CD4-positive, alpha-beta T cell (primary cell): ENCODE data around the gene ASB4. TPM values are rescaled to one million over a fixed set of nuclear protein-coding genes. Genes with fewer than 3 reads are reported as not detected.

Source experiments
- ATAC-seq: fragments of 200-7000 bp; cut with Tn5 transposase; one replicate; pipeline ENCODE4 v1.10.0; 2022; ENCODE audit warnings: mild to moderate bottlenecking; ENCODE audit not compliant: poor library complexity
- CTCF ChIA-PET: fragments of 350-600 bp; sonication (Branson Sonifier 250); formaldehyde crosslinking; loops from one replicate; lab custom pipeline; 2021; ENCODE audit warnings: antibody characterized with exemption, inconsistent platforms; lab: Charles Lee
- POLR2A ChIA-PET: fragments of 350-600 bp; sonication (Branson Sonifier 250); formaldehyde crosslinking; loops from one replicate; lab custom pipeline; 2021; ENCODE audit warnings: antibody characterized with exemption, inconsistent platforms; lab: Charles Lee
- DNase-seq, 14 experiments: peaks; one replicate each; pipeline ENCODE4 v3.0.0-alpha.2; 2013 to 2020; ENCODE audit warnings: mixed read lengths in 2 of 14
- H3K27ac ChIP-seq, 2 donors: one replicate each; pipeline versions ENCODE4 v1.5.1 to v1.7.0; 2013; ENCODE audit warnings: low read length in 2 of 2, low read depth in 1 of 2, mild to moderate bottlenecking in 1 of 2
- H3K27me3 ChIP-seq, 2 experiments: 1 replicate in 1 of 2; 2 replicates in 1 of 2; pipeline versions ENCODE4 v1.6.1 to v1.7.0; 2013; ENCODE audit warnings: low read length in 2 of 2, control low read depth in 1 of 2, mild to moderate bottlenecking in 1 of 2, moderate library complexity in 1 of 2; ENCODE audit not compliant: insufficient read depth in 2 of 2, control insufficient read depth in 1 of 2
- H3K36me3 ChIP-seq: one replicate; pipeline ENCODE4 v1.6.1; 2013; ENCODE audit warnings: low read length, control low read depth; ENCODE audit not compliant: insufficient read depth
- H3K4me1 ChIP-seq: one replicate; pipeline ENCODE4 v1.6.1; 2013; ENCODE audit warnings: low read length, control low read depth; ENCODE audit not compliant: insufficient read depth
- H3K4me3 ChIP-seq: one replicate; pipeline ENCODE4 v1.5.1; 2013; ENCODE audit warnings: mild to moderate bottlenecking, low read length, moderate library complexity
- H3K9me3 ChIP-seq, 2 experiments: 1 replicate in 1 of 2; 2 replicates in 1 of 2; pipeline versions ENCODE4 v1.6.1 to v1.7.0; 2013; ENCODE audit warnings: low read length in 2 of 2, mild to moderate bottlenecking in 2 of 2, control low read depth in 1 of 2, moderate library complexity in 1 of 2; ENCODE audit not compliant: control insufficient read depth in 1 of 2, insufficient read depth in 1 of 2
- H3K27ac Mint-ChIP-seq: one replicate; pipeline ENCODE4 v1.8.0; 2020; ENCODE audit warnings: mixed read lengths
- H3K27me3 Mint-ChIP-seq: one replicate; pipeline ENCODE4 v1.8.0; 2021; ENCODE audit warnings: mixed read lengths
- H3K36me3 Mint-ChIP-seq: one replicate; pipeline ENCODE4 v1.8.0; 2021; ENCODE audit warnings: low read depth, mixed read lengths
- H3K4me1 Mint-ChIP-seq: one replicate; pipeline ENCODE4 v1.8.0; 2021; ENCODE audit warnings: low read depth, mixed read lengths
- H3K4me3 Mint-ChIP-seq: one replicate; pipeline ENCODE4 v1.8.0; 2020; ENCODE audit warnings: mild to moderate bottlenecking, mixed read lengths
- H3K9me3 Mint-ChIP-seq: one replicate; pipeline ENCODE4 v1.8.0; 2020; ENCODE audit warnings: mixed read lengths
- intact Hi-C, 2 experiments: fragments of 100-400 bp; cut with DNase I in 1 of 2; cut with micrococcal nuclease in 1 of 2; formaldehyde crosslinking; loops; one replicate each; pipeline versions ENCODE4 v1.15.1 to v1.9.0; 2023 to 2025; cut with DNase I, micrococcal nuclease
- total RNA-seq, 174 experiments: library from RNA in 2 of 174; stranded (reverse) in 2 of 174; gene quantifications; one replicate each; pipeline ENCODE4 v1.2.3 and lab custom pipeline; 2021 to 2026
- TF ChIP-seq, protein P1 (sequence below): fragments of 200-600 bp; IDR thresholded peaks from one replicate; pipeline ENCODE4 v1.8.0; 2022; ENCODE audit warnings: antibody characterized with exemption, mild to moderate bottlenecking

Gene ASB4
- total RNA-seq, 2 experiments from 2014 or later, result not detected

GRCh38 chr7:95560674-95561073, 74.9 kb downstream of the ASB4 start:
- no peak overlapping the region for H3K4me3 ChIP-seq
- no peaks in the 10 kb centered on the region for H3K36me3 ChIP-seq
- H3K36me3 Mint-ChIP-seq, result no peaks in the 10 kb centered on the region
- intact Hi-C loops, result no loop called here
- H3K4me1 Mint-ChIP-seq, result no peaks in the 10 kb centered on the region
- ChIA-PET CTCF (no interaction called here), POLR2A (no interaction called here)
- DNase-seq (no peak), ATAC-seq (no peak)
- no peaks in the 10 kb centered on the region for H3K9me3 ChIP-seq
- TF ChIP-seq, protein P1, sequence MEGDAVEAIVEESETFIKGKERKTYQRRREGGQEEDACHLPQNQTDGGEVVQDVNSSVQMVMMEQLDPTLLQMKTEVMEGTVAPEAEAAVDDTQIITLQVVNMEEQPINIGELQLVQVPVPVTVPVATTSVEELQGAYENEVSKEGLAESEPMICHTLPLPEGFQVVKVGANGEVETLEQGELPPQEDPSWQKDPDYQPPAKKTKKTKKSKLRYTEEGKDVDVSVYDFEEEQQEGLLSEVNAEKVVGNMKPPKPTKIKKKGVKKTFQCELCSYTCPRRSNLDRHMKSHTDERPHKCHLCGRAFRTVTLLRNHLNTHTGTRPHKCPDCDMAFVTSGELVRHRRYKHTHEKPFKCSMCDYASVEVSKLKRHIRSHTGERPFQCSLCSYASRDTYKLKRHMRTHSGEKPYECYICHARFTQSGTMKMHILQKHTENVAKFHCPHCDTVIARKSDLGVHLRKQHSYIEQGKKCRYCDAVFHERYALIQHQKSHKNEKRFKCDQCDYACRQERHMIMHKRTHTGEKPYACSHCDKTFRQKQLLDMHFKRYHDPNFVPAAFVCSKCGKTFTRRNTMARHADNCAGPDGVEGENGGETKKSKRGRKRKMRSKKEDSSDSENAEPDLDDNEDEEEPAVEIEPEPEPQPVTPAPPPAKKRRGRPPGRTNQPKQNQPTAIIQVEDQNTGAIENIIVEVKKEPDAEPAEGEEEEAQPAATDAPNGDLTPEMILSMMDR, result no peak
- no peaks in the 10 kb centered on the region for H3K9me3 Mint-ChIP-seq
- no peak overlapping the region for H3K4me3 Mint-ChIP-seq
- H3K27me3 ChIP-seq, result no peaks in the 10 kb centered on the region
- H3K27ac Mint-ChIP-seq, result no peak overlapping the region
- H3K27me3 Mint-ChIP-seq, result no peaks in the 10 kb centered on the region
- no peak overlapping the region for H3K27ac ChIP-seq
- H3K4me1 ChIP-seq, result no peaks in the 10 kb centered on the region

- Histone ChIP-seq H3K27me3 (no peaks in the 10 kb centered on the region), H3K27ac (no peak overlapping the region), H3K36me3 (no peaks in the 10 kb centered on the region), H3K4me1 (no peaks in the 10 kb centered on the region), H3K9me3 (no peaks in the 10 kb centered on the region), H3K4me3 (no peak overlapping the region)
- ChIA-PET POLR2A (no interaction called here), CTCF (no interaction called here)
- intact Hi-C loops, result no loop called here
- TF ChIP-seq, protein P1, result no peak
- H3K27me3 Mint-ChIP-seq, result no peaks in the 10 kb centered on the region
- H3K4me1 Mint-ChIP-seq, result no peaks in the 10 kb centered on the region
- no peak overlapping the region for H3K27ac Mint-ChIP-seq
- DNase-seq, result no peak
- no peak for ATAC-seq
- no peak overlapping the region for H3K4me3 Mint-ChIP-seq
- no peaks in the 10 kb centered on the region for H3K36me3 Mint-ChIP-seq
- peaks cover 2% of the 10 kb centered on the region for H3K9me3 Mint-ChIP-seq
These were observed 84.0 kb downstream of the ASB4 start for GRCh38 chr7:95569720-95570119.

- Mint-ChIP-seq H3K36me3 (no peaks in the 10 kb centered on the region), H3K27me3 (peaks cover 5% of the 10 kb centered on the region), H3K4me3 (no peak overlapping the region), H3K9me3 (peaks cover 2% of the 10 kb centered on the region), H3K4me1 (no peaks in the 10 kb centered on the region), H3K27ac (no peak overlapping the region)
- Histone ChIP-seq H3K4me3 (no peak overlapping the region), H3K27ac (no peak overlapping the region), H3K36me3 (no peaks in the 10 kb centered on the region), H3K27me3 (no peaks in the 10 kb centered on the region), H3K9me3 (peaks cover 0 to 5% of the 10 kb centered on the region in 2 experiments), H3K4me1 (no peaks in the 10 kb centered on the region)
- POLR2A ChIA-PET, result no interaction called here
- no peak for DNase-seq
- intact Hi-C loops, result no loop called here
- no peak for ATAC-seq
- CTCF ChIA-PET, result no interaction called here
- TF ChIP-seq, protein P1, result no peak
These were observed 91.4 kb downstream of the ASB4 start for GRCh38 chr7:95577137-95577536.
